GM18909 (cell line): ENCODE data around the gene LIPM.

ENCODE experiments used
- ATAC-seq: cut with Tn5 transposase; IDR thresholded peaks from one replicate; pipeline ENCODE4 v1.9.1; 2021; ENCODE audit warnings: mild to moderate bottlenecking; ENCODE audit not compliant: unreplicated experiment, poor library complexity

The LIPM gene

GRCh38 chr10:88800152-88801125, 2.1 kb upstream of the LIPM start:
- ATAC-seq, result no peak

GRCh38 chr10:88803641-88804040, 1.1 kb downstream of the LIPM start:
- ATAC-seq, result no peak

GRCh38 chr10:88804083-88804812, 1.7 kb downstream of the LIPM start:
- ATAC-seq, result no peak

- ATAC-seq, result no peak
These were observed 2.8 kb downstream of the LIPM start for GRCh38 chr10:88805361-88805760.

- ATAC-seq, result no peak
These were observed 3.4 kb downstream of the LIPM start for GRCh38 chr10:88805924-88806323.

GRCh38 chr10:88809621-88810020, 7.1 kb downstream of the LIPM start:
- ATAC-seq, result no peak

GRCh38 chr10:88810196-88810961, 7.8 kb downstream of the LIPM start:
- ATAC-seq, result no peak

- ATAC-seq, result no peak
These were observed 10.7 kb downstream of the LIPM start for GRCh38 chr10:88813200-88813599.

- no peak for ATAC-seq
These were observed 16.8 kb downstream of the LIPM start for GRCh38 chr10:88819290-88819689.

- ATAC-seq, result no peak
These were observed 18.3 kb downstream of the LIPM start for GRCh38 chr10:88820748-88821401.

GRCh38 chr10:88826388-88826787, 23.9 kb downstream of the LIPM start:
- ATAC-seq, result no peak

- ATAC-seq, result no peak
These were observed 25.1 kb downstream of the LIPM start for GRCh38 chr10:88827671-88828070.

GRCh38 chr10:88828310-88828709, 25.8 kb downstream of the LIPM start:
- no peak for ATAC-seq

GRCh38 chr10:88830643-88831268, 28.2 kb downstream of the LIPM start:
- ATAC-seq, result no peak

GRCh38 chr10:88831709-88832108, 29.2 kb downstream of the LIPM start:
- no peak for ATAC-seq

GRCh38 chr10:88832376-88832775, 29.8 kb downstream of the LIPM start:
- no peak for ATAC-seq

GRCh38 chr10:88833156-88833555, 30.6 kb downstream of the LIPM start:
- no peak for ATAC-seq

GRCh38 chr10:88833723-88834122, 31.2 kb downstream of the LIPM start:
- no peak for ATAC-seq

GRCh38 chr10:88835096-88835909, 32.8 kb downstream of the LIPM start:
- peak; percentile 73 for ATAC-seq
